Effector memory CD4-positive, alpha-beta T cell (primary cell): ENCODE results near the gene CBL.
"Not testable (repeated sequence)": the region's sequence is repeated elsewhere in the genome, so short reads cannot be mapped to it uniquely, and the experiment has no call there.

Experiments
- DNase-seq, 3 donors: peaks; one replicate each; pipeline ENCODE4 v3.0.0-alpha.2; 2020
- H3K27ac ChIP-seq: 2 replicates; pipeline ENCODE4 v1.7.0; 2013; ENCODE audit warnings: mild to moderate bottlenecking, low read length, moderate library complexity; ENCODE audit not compliant: insufficient read depth, poor library complexity, severe bottlenecking
- H3K27me3 ChIP-seq: replicated peaks from 2 replicates; pipeline ENCODE4 v1.7.0; 2013; ENCODE audit warnings: mild to moderate bottlenecking, low read length; ENCODE audit not compliant: insufficient read depth, control insufficient read depth, poor library complexity, severe bottlenecking
- H3K36me3 ChIP-seq: 2 replicates; pipeline ENCODE4 v1.7.0; 2013; ENCODE audit warnings: mild to moderate bottlenecking, low read length, moderate library complexity; ENCODE audit not compliant: control insufficient read depth, insufficient read depth
- H3K4me1 ChIP-seq: 2 replicates; pipeline ENCODE4 v1.7.0; 2013; ENCODE audit warnings: low read length, mild to moderate bottlenecking; ENCODE audit not compliant: control insufficient read depth, insufficient read depth, poor library complexity, severe bottlenecking
- H3K4me3 ChIP-seq: 2 replicates; pipeline ENCODE4 v1.7.0; 2013; ENCODE audit warnings: low read length, low read depth, mild to moderate bottlenecking; ENCODE audit not compliant: insufficient read depth, poor library complexity, severe bottlenecking
- H3K9me3 ChIP-seq: 2 replicates; pipeline ENCODE4 v1.7.0; 2013; ENCODE audit warnings: mild to moderate bottlenecking, low read length, moderate library complexity; ENCODE audit not compliant: control insufficient read depth

CBL gene

GRCh38 chr11:119206511-119207414, 624 bp downstream of the CBL start:
- no peaks in the 10 kb centered on the region for H3K27me3 ChIP-seq
- no peaks in the 10 kb centered on the region for H3K9me3 ChIP-seq
- H3K4me3 ChIP-seq = peak overlapping the region; percentile 100
- no peaks in the 10 kb centered on the region for H3K36me3 ChIP-seq
- H3K27ac ChIP-seq = peak overlapping the region; percentile 92
- peaks cover 12% of the 10 kb centered on the region for H3K4me1 ChIP-seq
- peak; percentile 21 to 47 (median 34) for DNase-seq

- no peaks in the 10 kb centered on the region for H3K27me3 ChIP-seq
- H3K4me1 ChIP-seq = peaks cover 12% of the 10 kb centered on the region
- no peaks in the 10 kb centered on the region for H3K9me3 ChIP-seq
- peak overlapping the region; percentile 100 for H3K4me3 ChIP-seq
- no peak for DNase-seq
- H3K27ac ChIP-seq = peak overlapping the region; percentile 92
- H3K36me3 ChIP-seq = no peaks in the 10 kb centered on the region
Measured at GRCh38 chr11:119207415-119207960, 1.3 kb downstream of the CBL start.

- Histone ChIP-seq H3K27me3 (no peaks in the 10 kb centered on the region), H3K27ac (no peak overlapping the region), H3K4me3 (no peak overlapping the region), H3K36me3 (no peaks in the 10 kb centered on the region), H3K4me1 (peaks cover 12% of the 10 kb centered on the region), H3K9me3 (no peaks in the 10 kb centered on the region)
- DNase-seq = no peak
Measured at GRCh38 chr11:119209186-119209585, 3.0 kb downstream of the CBL start.

GRCh38 chr11:119210050-119210449, 3.9 kb downstream of the CBL start:
- H3K9me3 ChIP-seq = no peaks in the 10 kb centered on the region
- H3K36me3 ChIP-seq = no peaks in the 10 kb centered on the region
- H3K4me3 ChIP-seq = no peak overlapping the region
- no peak for DNase-seq
- peaks cover 12% of the 10 kb centered on the region for H3K4me1 ChIP-seq
- no peak overlapping the region for H3K27ac ChIP-seq
- no peaks in the 10 kb centered on the region for H3K27me3 ChIP-seq

GRCh38 chr11:119218141-119218878, 12.2 kb downstream of the CBL start:
- no peaks in the 10 kb centered on the region for H3K36me3 ChIP-seq
- H3K4me3 ChIP-seq = no peak overlapping the region
- H3K9me3 ChIP-seq = no peaks in the 10 kb centered on the region
- no peak for DNase-seq
- no peak overlapping the region for H3K27ac ChIP-seq
- H3K27me3 ChIP-seq = no peaks in the 10 kb centered on the region
- no peaks in the 10 kb centered on the region for H3K4me1 ChIP-seq

GRCh38 chr11:119222308-119222707, 16.2 kb downstream of the CBL start:
- DNase-seq = no peak
- Histone ChIP-seq H3K9me3 (no peaks in the 10 kb centered on the region), H3K27ac (no peak overlapping the region), H3K27me3 (no peaks in the 10 kb centered on the region), H3K4me3 (no peak overlapping the region), H3K36me3 (no peaks in the 10 kb centered on the region), H3K4me1 (no peaks in the 10 kb centered on the region)

- Histone ChIP-seq H3K27ac (no peak overlapping the region), H3K27me3 (no peaks in the 10 kb centered on the region), H3K36me3 (no peaks in the 10 kb centered on the region), H3K4me1 (no peaks in the 10 kb centered on the region), H3K4me3 (no peak overlapping the region), H3K9me3 (no peaks in the 10 kb centered on the region)
- DNase-seq = no peak
Measured at GRCh38 chr11:119222891-119223290, 16.8 kb downstream of the CBL start.

- Histone ChIP-seq H3K27me3 (no peaks in the 10 kb centered on the region), H3K27ac (no peak overlapping the region), H3K4me1 (peaks cover 3% of the 10 kb centered on the region), H3K9me3 (no peaks in the 10 kb centered on the region), H3K36me3 (no peaks in the 10 kb centered on the region), H3K4me3 (no peak overlapping the region)
- DNase-seq = no peak
Measured at GRCh38 chr11:119223856-119224255, 17.7 kb downstream of the CBL start.

- H3K4me1 ChIP-seq, H3K27me3 ChIP-seq, DNase-seq, H3K27ac ChIP-seq, H3K9me3 ChIP-seq, H3K36me3 ChIP-seq: not testable (repeated sequence)
- H3K4me3 ChIP-seq = peak overlapping the region; percentile 9
Measured at GRCh38 chr11:119228535-119229287, 22.6 kb downstream of the CBL start.
